ENCODE data around the gene UXT. TPM values are rescaled to one million over a fixed set of nuclear protein-coding genes. Genes with fewer than 3 reads are reported as not detected.

UXT gene
- total and polyA plus RNA-seq, 2 donors (not counting 1 experiment from before 2014, with no cell fraction given) = 111 to 141 TPM

GRCh38 chrX:47662144-47662657 is 3.2 kb upstream of the UXT start:
- H3K36me3 ChIP-seq (ENCODE audit: control insufficient read depth, insufficient read depth, low read length) = no peaks in the 10 kb centered on the region
- peak overlapping the region; percentile 64 for H3K4me2 ChIP-seq (ENCODE audit: extremely low read depth, insufficient read depth, low read length)
- H4K20me1 ChIP-seq (ENCODE audit: control insufficient read depth, extremely low read depth, insufficient read depth, low read length) = no peaks in the 10 kb centered on the region
- no peak overlapping the region for H2AFZ ChIP-seq (ENCODE audit: low read length)
- H3K27ac ChIP-seq (ENCODE audit: insufficient read depth, low read length) = peak overlapping the region; percentile 76
- H3K79me2 ChIP-seq (ENCODE audit: control insufficient read depth, insufficient read depth, low read length) = peaks cover 4% of the 10 kb centered on the region
- H3K9ac ChIP-seq (ENCODE audit: insufficient read depth, low read length) = peak overlapping the region; percentile 2
- H3K4me3 ChIP-seq (replicated peaks in 1 of 4; ENCODE audit: control extremely low read depth in 1 of 4, insufficient read depth in 1 of 4, low read depth in 3 of 4, low read length in 4 of 4) = no peak overlapping the region
- H3K27me3 ChIP-seq (ENCODE audit: control insufficient read depth, insufficient read depth, low read length) = no peaks in the 10 kb centered on the region
- peak; percentile 77 to 87 for DNase-seq (ENCODE audit: low read depth in 2 of 2)
- no peak for TF ChIP-seq CTCF (conservative IDR thresholded peaks at IDR 0.05 in 1 of 2, IDR thresholded peaks at IDR 0.05 in 1 of 2; ENCODE audit: low read depth in 1 of 2, low read length in 2 of 2)
- TF ChIP-seq EZH2 (IDR thresholded peaks at IDR 0.05; ENCODE audit: low read length, missing control alignments) = no peak
- no peaks in the 10 kb centered on the region for H3K9me3 ChIP-seq (ENCODE audit: control insufficient read depth, insufficient read depth, low read depth, low read length)
- H3K4me1 ChIP-seq (ENCODE audit: control insufficient read depth, extremely low read depth, insufficient read depth, low read length) = peaks cover 2% of the 10 kb centered on the region

GRCh38 chrX:47661539-47661938 is 2.6 kb upstream of the UXT start:
- Histone ChIP-seq H3K9ac (ENCODE audit: insufficient read depth, low read length) (no peak overlapping the region), H3K79me2 (ENCODE audit: control insufficient read depth, insufficient read depth, low read length) (peaks cover 4% of the 10 kb centered on the region), H3K4me2 (ENCODE audit: extremely low read depth, insufficient read depth, low read length) (no peak overlapping the region), H2AFZ (ENCODE audit: low read length) (no peak overlapping the region), H3K36me3 (ENCODE audit: control insufficient read depth, insufficient read depth, low read length) (no peaks in the 10 kb centered on the region), H4K20me1 (ENCODE audit: control insufficient read depth, extremely low read depth, insufficient read depth, low read length) (no peaks in the 10 kb centered on the region), H3K4me1 (ENCODE audit: control insufficient read depth, extremely low read depth, insufficient read depth, low read length) (peaks cover 2% of the 10 kb centered on the region), H3K27me3 (ENCODE audit: control insufficient read depth, insufficient read depth, low read length) (no peaks in the 10 kb centered on the region), H3K4me3 (replicated peaks in 1 of 4; ENCODE audit: control extremely low read depth in 1 of 4, insufficient read depth in 1 of 4, low read depth in 3 of 4, low read length in 4 of 4) (no peak overlapping the region), H3K9me3 (ENCODE audit: control insufficient read depth, insufficient read depth, low read depth, low read length) (no peaks in the 10 kb centered on the region), H3K27ac (ENCODE audit: insufficient read depth, low read length) (peak overlapping the region; percentile 76)
- no peak for TF ChIP-seq EZH2 (IDR thresholded peaks at IDR 0.05; ENCODE audit: low read length, missing control alignments)
- TF ChIP-seq CTCF (conservative IDR thresholded peaks at IDR 0.05 in 1 of 2, IDR thresholded peaks at IDR 0.05 in 1 of 2; ENCODE audit: low read depth in 1 of 2, low read length in 2 of 2) = no peak
- no peak for DNase-seq (ENCODE audit: low read depth in 2 of 2)

GRCh38 chrX:47659421-47659726 is 394 bp upstream of the UXT start:
- Histone ChIP-seq H2AFZ (ENCODE audit: low read length) (peak overlapping the region; percentile 7), H3K9ac (ENCODE audit: insufficient read depth, low read length) (no peak overlapping the region), H3K36me3 (ENCODE audit: control insufficient read depth, insufficient read depth, low read length) (no peaks in the 10 kb centered on the region), H3K9me3 (ENCODE audit: control insufficient read depth, insufficient read depth, low read depth, low read length) (no peaks in the 10 kb centered on the region), H3K27ac (ENCODE audit: insufficient read depth, low read length) (peak overlapping the region; percentile 99), H3K79me2 (ENCODE audit: control insufficient read depth, insufficient read depth, low read length) (peaks cover 4% of the 10 kb centered on the region), H3K27me3 (ENCODE audit: control insufficient read depth, insufficient read depth, low read length) (no peaks in the 10 kb centered on the region), H3K4me1 (ENCODE audit: control insufficient read depth, extremely low read depth, insufficient read depth, low read length) (peaks cover 2% of the 10 kb centered on the region), H3K4me2 (ENCODE audit: extremely low read depth, insufficient read depth, low read length) (peak overlapping the region; percentile 71), H4K20me1 (ENCODE audit: control insufficient read depth, extremely low read depth, insufficient read depth, low read length) (no peaks in the 10 kb centered on the region), H3K4me3 (replicated peaks in 1 of 4; ENCODE audit: control extremely low read depth in 1 of 4, insufficient read depth in 1 of 4, low read depth in 3 of 4, low read length in 4 of 4) (peak overlapping the region; percentile 35 to 94 (median 64))
- no peak for TF ChIP-seq CTCF (conservative IDR thresholded peaks at IDR 0.05 in 1 of 2, IDR thresholded peaks at IDR 0.05 in 1 of 2; ENCODE audit: low read depth in 1 of 2, low read length in 2 of 2)
- TF ChIP-seq EZH2 (IDR thresholded peaks at IDR 0.05; ENCODE audit: low read length, missing control alignments) = no peak
- no peak for DNase-seq (ENCODE audit: low read depth in 2 of 2)
